Adrenal gland (tissue), 12 donors: ENCODE results near the gene FBXO41. TPM values are rescaled to one million over a fixed set of nuclear protein-coding genes. Genes with fewer than 3 reads are reported as not detected.

ENCODE experiments used
- DNase-seq, 7 donors: peaks; one replicate each; pipeline ENCODE4 v3.0.0-alpha.2; 2019 to 2020
- H3K27ac ChIP-seq, 5 donors: fragments of 200-600 bp; sonication (generic) in 4 of 5; 1 replicate in 3 of 5; 2 replicates in 2 of 5; pipeline versions ENCODE4 v1.5.1 to v1.8.0; 2016 to 2020; ENCODE audit warnings: mild to moderate bottlenecking in 1 of 5
- H3K27me3 ChIP-seq: fragments of 200-600 bp; 2 replicates; pipeline ENCODE4 v1.8.0; 2021
- H3K36me3 ChIP-seq, 2 donors: fragments of 200-600 bp; replicated peaks in 1 of 2; 1 replicate in 1 of 2; 2 replicates in 1 of 2; pipeline versions ENCODE4 v1.5.1 to v1.8.0; 2018 to 2022
- H3K4me1 ChIP-seq, 2 donors: fragments of 200-600 bp; replicated peaks in 1 of 2; 1 replicate in 1 of 2; 2 replicates in 1 of 2; pipeline versions ENCODE4 v1.5.1 to v1.8.0; 2018 to 2021
- H3K4me3 ChIP-seq, 4 donors: fragments of 200-600 bp; sonication (generic) in 3 of 4; one replicate each; pipeline ENCODE4 v1.5.1; 2016 to 2018
- H3K9me3 ChIP-seq, 3 donors: fragments of 200-600 bp; sonication (generic) in 1 of 3; replicated peaks in 1 of 3; 1 replicate in 2 of 3; 2 replicates in 1 of 3; pipeline versions ENCODE4 v1.5.1 to v1.8.0; 2016 to 2021
- CTCF ChIP-seq, 6 experiments: fragments of 450-650 bp in 4 of 6; fragments of 200-600 bp in 2 of 6; sonication (generic) in 1 of 6; IDR thresholded peaks; 1 replicate in 5 of 6; 2 replicates in 1 of 6; pipeline versions ENCODE4 v1.5.1 to v1.8.0; 2016 to 2021; ENCODE audit warnings: antibody characterized with exemption in 6 of 6, mild to moderate bottlenecking in 2 of 6, moderate library complexity in 1 of 6
- POLR2A ChIP-seq, 2 donors: fragments of 450-650 bp; IDR thresholded peaks; one replicate each; pipeline ENCODE4 v1.6.1; 2017; ENCODE audit warnings: antibody characterized with exemption in 2 of 2, mild to moderate bottlenecking in 2 of 2, moderate library complexity in 1 of 2
- WGBS, 4 donors: extraction: QIAGEN DNeasy Blood & Tissue Kit in 2 of 4; methylation state at CpG; one replicate each; pipeline versions ENCODE4 v1.1.5 to v1.1.7; 2013 to 2017; 5-methylcytosine and 5-hydroxymethylcytosine counted together
- intact Hi-C, 2 donors: fragments of 100-400 bp; cut with DNase I; formaldehyde crosslinking; loops; one replicate each; pipeline versions ENCODE4 v1.14.1 to v1.15.0; 2022 to 2023
- polyA plus RNA-seq, 3 donors: library from polyadenylated mRNA; stranded (reverse); fragments of 200-250 nt in 2 of 3; fragments of 350-450 nt in 1 of 3; fragmentation: Illumina TruSeq in 1 of 3; extraction: RNeasy Lipid Tissue Mini Kit (QIAGEN cat#74804) in 1 of 3; gene quantifications; one replicate each; pipeline ENCODE4 v1.2.3, GENCODE V29; 2013 to 2014
- total RNA-seq, 9 donors: library from RNA; depleted of rRNA in 4 of 9; stranded (reverse); fragments of >200 nt in 4 of 9; fragments of 120-200 nt in 1 of 9; fragmentation: NEBNext Ultra II Directional in 1 of 9; extraction: Animal tissue kit (Norgen Biotek cat#: 25700) in 1 of 9; gene quantifications; one replicate each; pipeline versions ENCODE4 v1.1.0 to v1.2.4, GENCODE V29; 2013 to 2023
- donor health status: healthy with polysubstance abuse.
- donor health status: Bipolar disorder and iron deficiency.
- donor health status: DM: yes; HTN: yes; CAD: no.
- donor health status: DM: no; HTN: no; CAD: no.
- donor health status: DM: no; HTN: no; CAD: no.
- donor health status: DM: yes; HTN: yes; CAD: no.

Gene FBXO41
- total and polyA plus RNA-seq, 12 donors = 1.8 to 12.0 (median 5.5) TPM

GRCh38 chr2:73235315-73236028 is 48.8 kb downstream of the FBXO41 start:
- 40 to 51% (median 44%) methylated on average over 11 of the region's 11 CpGs for WGBS, 4 donors
- intact Hi-C loops = no loop called here
- Histone ChIP-seq H3K4me3 (peak overlapping the region in 3 of 4 donors; percentile 58 to 95 (median 73)), H3K27me3 (no peaks in the 10 kb centered on the region), H3K4me1 (peaks cover 35 to 58% of the 10 kb centered on the region in 2 donors), H3K9me3 (no peaks in the 10 kb centered on the region), H3K36me3 (peaks cover 0 to 9% of the 10 kb centered on the region in 2 donors), H3K27ac (peak overlapping the region in 3 of 5 donors; percentile 89 to 96 (median 91))
- no peak for TF ChIP-seq POLR2A (IDR thresholded peaks at IDR 0.05)
- no peak for DNase-seq

- TF ChIP-seq CTCF (IDR thresholded peaks at IDR 0.05) = no peak
- TF ChIP-seq POLR2A (IDR thresholded peaks at IDR 0.05) = peak in 1 of 2 donors; percentile 84
- 0 to 1% (median 0%) methylated on average over 12 to 69 of the region's 69 CpGs for WGBS, 4 donors
- Histone ChIP-seq H3K4me3 (peak within 1 kb of the TSS; percentile 38 to 95 (median 66)), H3K9me3 (no peaks in the 10 kb centered on the region), H3K27ac (peak within 1 kb of the TSS; percentile 77 to 96 (median 89)), H3K4me1 (peaks cover 27 to 50% of the 10 kb centered on the region in 2 donors), H3K36me3 (peaks cover 0 to 4% of the 10 kb centered on the region in 2 donors), H3K27me3 (no peaks in the 10 kb centered on the region)
- intact Hi-C loops = no loop called here
- peak; percentile 88 to 95 (median 91) for DNase-seq
Observed at GRCh38 chr2:73233932-73234832, 50.1 kb downstream of the FBXO41 start, which contains the start of gene CCT7. CCT7 (plus strand) TSS chr2:73234308; CDS start chr2:73234379, 71 bp downstream.

- intact Hi-C loops = no loop called here
- Histone ChIP-seq H3K27ac (peak within 1 kb of the TSS; percentile 77 to 96 (median 89)), H3K4me3 (peak within 1 kb of the TSS; percentile 38 to 95 (median 66)), H3K36me3 (peaks cover 0 to 11% of the 10 kb centered on the region in 2 donors), H3K9me3 (no peaks in the 10 kb centered on the region), H3K27me3 (no peaks in the 10 kb centered on the region), H3K4me1 (peaks cover 26 to 41% of the 10 kb centered on the region in 2 donors)
- DNase-seq = peak; percentile 98 to 100 (median 100)
- peak; percentile 21 to 64 for TF ChIP-seq POLR2A (IDR thresholded peaks at IDR 0.05)
- TF ChIP-seq CTCF (IDR thresholded peaks at IDR 0.05) = no peak
- 0% methylated on average over 11 to 67 of the region's 67 CpGs for WGBS, 4 donors
Observed at GRCh38 chr2:73233154-73233931, 50.9 kb downstream of the FBXO41 start, which contains the start of gene PRADC1. PRADC1 (minus strand) TSS chr2:73233239; CDS start chr2:73233160, 79 bp downstream.

- Histone ChIP-seq H3K4me1 (peaks cover 26 to 34% of the 10 kb centered on the region in 2 donors), H3K36me3 (peaks cover 0 to 18% of the 10 kb centered on the region in 2 donors), H3K4me3 (peak overlapping the region in 3 of 4 donors; percentile 16 to 73 (median 58)), H3K9me3 (no peaks in the 10 kb centered on the region), H3K27ac (peak overlapping the region in 3 of 5 donors; percentile 33 to 96 (median 80)), H3K27me3 (no peaks in the 10 kb centered on the region)
- intact Hi-C loops = no loop called here
- DNase-seq = peak in 4 of 7 donors; percentile 19 to 49 (median 35)
- 1 to 2% (median 2%) methylated on average over 13 to 37 of the region's 37 CpGs for WGBS, 4 donors
- peak in 1 of 2 donors; percentile 17 for TF ChIP-seq POLR2A (IDR thresholded peaks at IDR 0.05)
- no peak for TF ChIP-seq CTCF (IDR thresholded peaks at IDR 0.05)
Observed at GRCh38 chr2:73232403-73233153, 51.7 kb downstream of the FBXO41 start.
